Left lobe of liver (tissue), 2 donors: ENCODE measurements around the gene OPALIN. TPM values are rescaled to one million over a fixed set of nuclear protein-coding genes. Genes with fewer than 3 reads are reported as not detected.

Source experiments
- ATAC-seq: fragments of 200-7000 bp; cut with Tn5 transposase; one replicate; pipeline ENCODE4 v1.9.1; 2020; ENCODE audit warnings: mild to moderate bottlenecking, moderate library complexity
- DNase-seq: peaks from one replicate; pipeline ENCODE4 v3.0.0-alpha.2; 2020; ENCODE audit warnings: low spot score
- total RNA-seq: library from RNA; stranded (reverse); gene quantifications from one replicate; pipeline ENCODE4 v1.2.1, GENCODE V29; 2021
- donor health status: DM: no; HTN: no; CAD: no; lungs with moderate emphysema.
- donor health status: DM: no; HTN: yes; CAD: no.

Gene OPALIN, protein sequence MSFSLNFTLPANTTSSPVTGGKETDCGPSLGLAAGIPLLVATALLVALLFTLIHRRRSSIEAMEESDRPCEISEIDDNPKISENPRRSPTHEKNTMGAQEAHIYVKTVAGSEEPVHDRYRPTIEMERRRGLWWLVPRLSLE
- total RNA-seq: not detected

DNA sequence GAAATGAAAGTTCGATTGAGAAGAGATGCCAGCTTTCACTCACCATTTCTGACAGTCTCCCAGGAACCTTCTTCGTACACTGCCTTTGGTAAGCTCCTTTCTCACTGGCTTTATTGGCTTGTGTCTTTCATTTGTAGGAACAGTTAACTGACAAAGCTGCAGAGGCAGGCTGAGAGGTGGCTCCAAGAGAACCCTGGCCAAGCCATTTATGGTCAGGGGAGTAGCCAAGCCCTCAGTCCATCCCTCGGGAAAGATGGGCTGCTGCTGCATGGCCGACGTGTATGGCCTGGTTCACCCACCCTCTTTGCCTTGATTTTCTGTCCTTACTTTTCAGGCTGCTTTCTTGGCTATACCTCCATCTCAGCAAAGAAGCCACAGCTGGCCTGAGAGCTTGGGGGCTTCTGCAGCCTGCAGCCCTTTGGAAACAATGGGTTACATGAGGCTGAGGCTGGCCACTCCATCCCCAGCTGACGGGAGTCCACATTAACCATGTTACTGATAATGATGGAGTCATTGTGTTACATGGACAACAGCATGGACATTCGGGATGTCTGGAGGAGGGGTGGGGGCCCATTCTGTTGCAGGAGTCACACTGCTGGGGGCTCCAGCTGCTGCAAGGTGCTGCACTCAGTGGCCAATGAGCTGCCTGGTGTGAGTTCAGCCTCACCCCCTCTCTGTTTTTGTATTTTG lies at the start of gene OPALIN:
TSS of gene OPALIN (minus strand) at position 152 of the 690 bp plus-strand sequence. CDS start at position 46, 106 bp downstream.
- ATAC-seq (no peak), DNase-seq (peak; percentile 27)

DNA sequence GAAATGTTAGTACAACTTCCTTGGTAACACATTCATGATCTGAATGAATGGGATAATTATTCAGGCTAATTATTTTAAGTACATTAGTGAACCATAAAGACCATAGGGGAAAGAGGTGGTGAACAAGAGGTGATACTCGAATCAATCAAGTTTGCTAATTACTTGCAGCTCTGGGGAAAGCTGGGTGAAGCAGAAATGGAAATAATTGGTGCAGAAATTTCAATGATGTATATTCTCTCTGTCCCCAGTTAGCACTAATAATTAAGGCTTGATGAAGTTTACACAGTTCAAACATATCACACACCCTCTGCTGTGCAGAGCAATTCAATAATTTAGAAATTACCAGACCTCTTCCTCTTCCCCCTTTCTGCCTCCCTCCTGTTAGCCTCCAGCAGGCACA lies 49.4 kb upstream of the OPALIN start:
- DNase-seq: no peak
- no peak for ATAC-seq

DNA sequence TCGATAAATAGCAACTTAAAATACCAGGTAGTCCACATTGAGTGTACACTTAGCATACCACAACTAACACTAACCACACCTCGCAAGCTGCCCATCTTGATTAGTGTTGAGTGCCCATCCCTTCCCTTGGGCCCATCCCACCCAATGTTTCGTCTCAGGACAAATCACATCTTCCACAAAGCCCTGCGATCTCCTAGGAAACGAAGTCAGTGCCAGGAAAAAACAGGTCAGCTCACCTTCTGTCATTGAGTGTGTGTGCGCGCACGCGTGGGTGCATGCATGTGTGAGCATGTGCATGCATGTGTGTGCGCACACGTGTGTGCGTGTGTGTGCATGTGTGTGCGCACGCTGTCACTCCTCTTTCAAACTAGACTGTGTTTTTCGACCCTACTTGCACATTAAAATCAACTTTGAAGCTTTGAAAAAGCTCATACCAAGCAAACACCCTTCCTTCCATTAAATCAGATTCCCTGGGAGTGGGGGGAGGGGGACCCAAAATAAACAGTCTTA lies 48.8 kb upstream of the OPALIN start:
- ATAC-seq: no peak
- peak; percentile 19 for DNase-seq

DNA sequence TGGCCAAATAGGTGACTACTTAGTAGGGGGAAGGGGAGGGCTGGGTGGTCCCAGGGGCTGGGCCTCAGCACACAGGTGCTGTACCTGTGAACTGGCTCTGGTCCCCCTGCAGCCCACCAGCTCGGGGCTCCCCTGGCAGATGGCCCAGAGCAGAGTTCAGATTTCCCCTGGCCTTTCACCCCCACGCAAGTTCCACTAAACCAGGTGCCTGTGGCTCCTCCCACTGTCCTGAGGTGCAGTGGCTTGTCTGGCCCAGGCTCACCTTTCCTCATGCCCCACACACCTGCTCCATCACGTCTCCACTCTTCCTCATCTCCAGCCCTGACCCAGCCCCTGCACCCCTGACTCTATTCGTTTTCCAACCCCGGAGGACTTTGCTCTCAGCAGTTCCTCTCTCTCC lies 47.3 kb upstream of the OPALIN start:
- DNase-seq (peak; percentile 33), ATAC-seq (no peak)

DNA sequence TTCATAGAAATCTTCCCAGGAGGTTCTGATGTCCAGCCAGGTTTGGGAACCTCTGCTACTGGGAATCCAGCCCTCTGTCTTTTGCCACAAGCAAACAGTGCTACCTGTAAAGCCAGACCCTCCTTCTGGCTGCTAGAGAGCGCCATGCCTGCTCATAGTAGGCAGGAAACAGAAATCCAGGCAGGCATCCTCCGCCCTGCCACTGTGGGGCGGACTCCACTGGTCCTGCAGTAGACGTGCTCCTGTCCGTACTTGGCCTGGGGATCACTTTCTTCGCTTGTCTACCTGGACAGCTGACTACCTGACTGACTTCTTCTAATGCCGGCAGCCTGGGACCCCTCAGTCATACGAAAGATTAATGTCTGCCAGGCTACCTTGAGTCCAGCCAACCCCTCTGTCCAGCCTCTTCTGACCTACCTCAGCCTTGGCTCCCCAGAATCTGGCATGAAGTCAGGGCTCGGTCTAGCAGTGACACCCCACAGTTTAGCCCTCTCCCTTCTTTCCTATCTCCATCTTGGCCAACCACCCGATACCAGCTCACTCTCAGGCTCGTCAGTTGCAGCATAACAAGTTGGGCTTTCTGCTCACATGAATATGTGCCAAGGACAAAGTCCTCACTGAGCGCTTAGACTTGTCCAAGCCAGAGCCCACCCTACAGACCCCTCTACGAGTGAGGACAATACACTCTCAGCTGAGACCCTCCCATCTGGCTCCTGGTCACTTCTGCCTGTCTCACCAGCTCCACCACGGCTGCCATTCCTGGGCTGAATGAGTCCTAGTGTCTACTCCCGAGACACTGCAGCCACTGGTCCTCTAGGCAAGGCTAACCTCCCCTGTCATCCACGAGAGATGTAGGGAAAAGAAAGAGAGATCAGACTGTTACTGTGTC lies 43.9 kb upstream of the OPALIN start:
- ATAC-seq (no peak), DNase-seq (peak; percentile 33)

DNA sequence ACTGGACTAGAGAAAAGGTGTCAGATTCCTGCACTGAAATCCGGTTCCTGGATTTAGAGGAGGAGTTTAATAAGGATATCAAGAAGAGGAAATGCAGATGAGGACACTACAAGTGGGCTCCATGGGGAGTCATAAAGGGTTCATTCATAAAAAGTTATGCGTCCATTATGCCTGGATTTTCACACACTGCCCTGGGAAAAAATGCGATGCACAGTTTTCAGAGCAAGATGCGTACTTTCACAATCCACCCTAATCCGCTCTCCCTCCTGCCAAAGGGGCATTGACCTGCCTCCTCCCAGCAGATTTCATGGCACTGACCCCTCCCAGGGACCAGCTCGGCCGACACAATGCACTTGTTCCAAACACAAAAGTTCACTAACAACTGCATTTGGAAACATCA lies 42.2 kb upstream of the OPALIN start:
- ATAC-seq (peak; percentile 93), DNase-seq (peak; percentile 69)

DNA sequence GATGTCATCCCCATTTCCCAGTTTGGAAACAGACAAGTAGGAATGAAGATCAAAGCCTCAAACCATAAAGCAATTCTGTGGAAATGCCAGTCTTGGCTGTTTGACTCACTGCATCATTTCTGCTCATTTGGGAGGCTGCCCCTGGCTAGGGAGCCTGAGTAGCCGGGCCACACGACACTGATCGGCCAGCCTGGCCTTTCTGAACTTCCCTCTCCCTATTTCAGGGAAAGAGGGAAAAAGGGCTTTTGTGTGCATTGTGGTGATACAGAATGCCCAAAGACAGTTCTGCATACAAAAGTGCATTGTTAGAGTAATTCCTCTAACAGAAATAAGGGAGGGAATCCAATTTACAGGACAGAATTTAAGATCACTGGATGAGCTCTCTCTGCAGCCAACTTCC lies 41.7 kb upstream of the OPALIN start:
- DNase-seq (no peak), ATAC-seq (no peak)

DNA sequence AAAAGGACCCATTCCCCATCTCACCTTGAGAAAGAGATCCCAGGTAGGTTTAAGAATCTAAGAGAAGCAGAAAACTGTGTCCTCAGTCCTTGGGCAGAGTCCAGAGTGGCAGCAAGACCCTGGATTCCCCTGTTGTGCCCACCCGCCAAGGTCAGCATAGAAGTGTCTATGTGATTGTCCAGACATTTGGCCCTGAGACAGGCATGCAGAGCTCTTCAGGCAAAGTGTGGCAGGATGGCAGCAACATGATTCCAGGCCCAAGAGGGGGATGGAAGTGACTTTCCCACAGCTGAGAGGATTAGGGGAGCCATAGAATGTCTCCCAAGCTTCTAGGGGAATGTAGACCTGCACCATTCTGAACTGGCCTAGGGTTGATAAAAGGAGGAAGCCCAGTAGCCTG lies 39.1 kb upstream of the OPALIN start:
- DNase-seq (no peak), ATAC-seq (no peak)

DNA sequence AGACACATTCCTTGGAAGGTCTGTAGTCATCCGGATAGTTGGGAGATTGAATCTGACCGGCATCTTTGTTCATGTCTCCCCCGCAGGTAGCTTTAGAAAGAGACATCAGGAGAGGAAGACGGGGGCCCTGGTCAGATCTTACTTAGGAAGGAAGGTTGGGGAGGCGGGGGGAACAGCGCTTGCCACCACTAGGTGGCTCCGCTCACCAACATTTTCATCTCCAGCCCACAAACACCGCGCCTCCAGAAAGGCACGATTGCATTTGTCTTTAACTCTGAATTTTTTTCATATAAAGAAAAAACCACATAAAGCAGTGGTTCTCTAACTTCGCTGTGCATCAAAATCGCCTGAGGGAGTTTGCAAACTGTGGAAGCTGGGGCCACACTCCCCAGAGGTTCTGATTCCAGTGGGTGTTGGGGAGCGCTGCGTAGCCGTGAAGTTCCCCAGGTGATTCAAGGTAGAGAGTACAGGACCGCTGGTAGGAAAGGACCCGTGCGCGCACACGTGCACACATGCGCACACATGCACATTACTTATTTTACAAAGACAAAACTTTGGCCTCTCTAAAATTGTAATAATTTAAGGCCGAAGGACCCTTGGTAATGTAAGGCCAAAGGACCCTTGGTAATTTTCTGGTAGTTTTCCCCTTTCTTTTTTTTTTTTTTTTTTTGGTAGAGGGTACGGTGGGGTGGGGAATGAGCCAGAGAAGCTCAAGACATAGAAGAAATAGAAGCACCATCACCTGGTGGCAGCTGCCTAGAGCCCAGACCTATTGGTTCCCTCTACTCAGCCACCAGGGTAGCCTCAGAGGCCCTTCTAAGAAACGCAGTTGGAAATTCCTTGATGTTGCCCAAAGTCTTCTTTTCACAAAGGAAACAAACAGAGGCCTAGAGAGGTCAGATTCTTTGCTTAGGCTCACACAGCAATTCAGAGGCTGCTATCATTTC lies 37.4 kb upstream of the OPALIN start:
- peak; percentile 60 for DNase-seq
- ATAC-seq: peak; percentile 96

DNA sequence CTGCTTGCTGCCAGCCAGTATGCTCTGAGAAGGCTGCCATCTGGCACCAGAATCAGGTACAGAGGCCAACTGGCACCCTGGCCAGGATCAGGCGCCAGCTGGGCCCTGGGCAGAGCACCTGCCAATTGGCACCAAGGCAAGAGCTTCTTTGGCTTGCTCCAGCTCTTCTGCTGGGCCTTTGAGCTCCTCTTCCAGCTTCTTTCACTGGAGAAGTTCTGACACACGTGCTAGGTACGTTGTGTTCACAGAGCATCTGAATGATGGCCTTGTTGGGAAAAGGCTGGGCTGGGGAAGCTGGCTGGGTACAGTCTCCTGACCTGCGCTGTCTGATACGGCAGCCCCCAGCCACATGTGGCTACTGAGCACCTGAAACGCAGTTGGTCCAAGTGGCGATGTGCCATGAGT lies 31.7 kb upstream of the OPALIN start:
- ATAC-seq: peak; percentile 97
- peak; percentile 98 for DNase-seq

DNA sequence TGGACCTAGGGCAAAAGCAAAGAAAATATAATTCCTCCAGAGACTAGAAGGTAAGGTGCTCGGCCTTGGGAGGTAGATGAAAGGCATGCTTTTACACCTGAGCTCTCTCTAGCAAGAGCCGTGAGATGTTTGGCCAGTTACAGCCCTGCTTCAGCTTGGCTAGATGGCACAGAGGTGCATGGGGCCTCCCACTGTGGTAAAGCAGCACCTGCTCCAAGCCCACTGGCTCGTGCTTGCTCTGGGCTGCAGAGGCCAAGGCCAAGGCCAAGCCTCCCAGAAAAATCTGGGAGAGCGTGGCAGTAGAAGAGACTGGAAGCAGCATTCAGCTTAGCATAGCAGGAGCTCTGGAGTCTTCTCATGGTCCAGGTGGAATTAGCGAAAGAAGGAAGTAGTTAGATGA lies 31.0 kb upstream of the OPALIN start:
- ATAC-seq (peak; percentile 3), DNase-seq (no peak)

DNA sequence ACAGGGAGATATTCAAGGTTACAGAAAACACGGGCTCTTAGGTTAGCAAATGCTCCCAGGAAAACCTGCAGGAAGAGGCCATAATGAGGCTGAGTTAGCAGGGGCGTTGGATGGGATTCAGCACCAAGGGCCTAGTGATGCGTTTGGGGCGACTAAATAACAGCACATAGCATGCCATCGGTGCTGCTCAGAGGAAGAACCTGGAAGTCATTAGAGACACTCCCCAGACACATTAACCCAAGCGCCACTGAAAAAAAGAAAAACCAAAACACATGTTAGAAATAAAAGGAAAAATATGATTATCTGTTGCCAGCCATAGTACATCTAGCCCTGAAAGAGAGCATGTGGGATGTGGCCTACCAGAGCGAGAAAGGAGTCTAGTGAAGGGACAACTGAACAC lies 28.8 kb upstream of the OPALIN start:
- DNase-seq (no peak), ATAC-seq (no peak)

DNA sequence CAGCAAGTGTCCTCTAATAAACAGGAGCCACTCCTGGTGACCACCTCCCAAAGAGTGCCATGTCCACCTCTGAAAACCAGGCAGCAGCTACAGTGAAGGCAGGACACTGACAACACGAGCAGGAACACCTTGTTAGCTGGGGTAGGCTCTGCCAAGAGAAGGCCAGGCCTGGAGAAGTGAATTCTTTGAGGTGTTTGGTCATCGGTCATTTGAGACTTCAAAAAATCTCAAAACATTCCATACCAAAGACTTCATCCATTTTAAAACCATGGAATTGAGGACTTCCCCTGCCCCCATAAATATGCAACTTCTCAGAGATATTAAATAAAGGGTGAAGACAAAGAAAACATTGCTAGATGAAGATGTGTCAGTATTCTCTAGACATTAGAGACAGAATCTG lies 28.4 kb upstream of the OPALIN start:
- DNase-seq (no peak), ATAC-seq (no peak)

DNA sequence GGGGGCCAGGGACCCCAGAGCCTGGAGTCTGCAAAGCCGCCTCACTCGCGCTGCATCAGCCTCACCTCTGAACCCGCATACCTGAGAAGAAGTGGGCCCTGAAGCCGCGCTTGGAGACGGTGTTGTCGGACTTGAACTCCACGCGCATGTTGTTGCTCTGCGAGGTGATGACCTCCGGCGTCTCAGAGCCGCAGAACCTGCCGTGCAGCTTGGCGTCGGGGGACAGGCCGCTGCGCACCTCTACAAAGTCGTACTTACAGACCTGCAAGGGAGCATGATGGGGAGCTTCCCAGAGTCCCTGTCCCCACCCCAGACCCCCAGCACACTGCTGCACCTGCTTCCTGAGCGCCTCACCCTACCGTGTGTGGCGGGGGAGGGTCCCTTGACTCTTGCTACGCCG lies 25.7 kb upstream of the OPALIN start:
- ATAC-seq (no peak), DNase-seq (no peak)

DNA sequence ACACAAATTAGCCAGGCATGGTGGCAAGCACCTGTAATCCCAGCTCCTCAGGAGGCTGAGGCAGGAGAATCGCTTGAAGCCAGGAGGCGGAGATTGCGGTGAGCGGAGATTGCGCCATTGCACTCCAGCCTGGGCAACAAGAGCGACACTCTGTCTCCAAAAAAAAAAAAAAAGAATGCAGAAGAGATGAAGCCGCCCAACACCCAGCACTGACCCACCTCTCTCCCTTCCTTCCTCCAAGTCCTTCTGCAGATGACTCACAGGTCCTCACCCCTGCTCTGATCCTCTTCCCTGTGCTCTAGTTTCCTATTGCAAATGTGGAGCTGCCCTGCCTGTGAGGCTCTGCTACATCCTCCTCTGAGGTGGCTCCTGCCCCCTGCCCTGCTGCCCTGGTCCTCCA lies 22.0 kb upstream of the OPALIN start:
- peak; percentile 34 for ATAC-seq
- no peak for DNase-seq

DNA sequence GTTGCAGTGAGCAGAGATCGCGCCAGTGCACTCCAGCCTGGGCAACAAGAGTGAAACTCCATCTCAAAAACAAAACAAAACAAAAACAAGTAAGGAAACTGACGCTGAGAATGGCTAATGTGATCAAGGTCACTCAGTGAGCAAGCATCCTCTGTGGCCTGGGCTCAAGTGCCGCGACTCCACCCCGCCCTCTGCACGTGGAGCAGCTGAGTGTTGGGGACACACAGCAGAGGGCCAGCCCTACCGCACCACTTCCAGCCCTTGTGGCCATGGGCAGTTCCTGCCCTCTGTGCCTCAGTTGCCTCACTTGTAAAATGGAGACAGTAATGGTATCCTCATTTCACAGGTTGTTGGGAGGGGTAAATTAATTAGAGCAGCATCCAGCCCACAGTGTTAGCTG lies 21.0 kb upstream of the OPALIN start:
- DNase-seq (no peak), ATAC-seq (no peak)

DNA sequence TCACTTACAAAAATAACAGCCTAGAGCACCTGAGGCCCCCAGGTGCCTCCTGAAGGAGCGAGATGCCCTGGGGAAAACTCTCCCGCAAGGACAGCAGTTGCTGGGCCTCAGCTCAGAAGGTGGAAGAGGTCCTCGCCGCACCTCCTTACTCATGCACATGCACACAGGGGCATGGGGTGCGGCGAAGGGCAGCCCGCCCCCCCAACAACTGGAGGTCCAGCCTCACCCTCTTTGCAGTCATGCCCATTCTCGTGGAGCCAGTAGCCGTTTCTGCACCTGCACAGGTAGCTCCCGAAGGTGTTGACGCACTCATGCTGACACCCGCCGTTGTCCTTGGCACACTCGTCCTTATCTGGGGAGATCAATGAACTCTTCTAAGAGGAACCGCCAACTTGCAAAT lies 19.9 kb upstream of the OPALIN start:
- DNase-seq (no peak), ATAC-seq (no peak)

DNA sequence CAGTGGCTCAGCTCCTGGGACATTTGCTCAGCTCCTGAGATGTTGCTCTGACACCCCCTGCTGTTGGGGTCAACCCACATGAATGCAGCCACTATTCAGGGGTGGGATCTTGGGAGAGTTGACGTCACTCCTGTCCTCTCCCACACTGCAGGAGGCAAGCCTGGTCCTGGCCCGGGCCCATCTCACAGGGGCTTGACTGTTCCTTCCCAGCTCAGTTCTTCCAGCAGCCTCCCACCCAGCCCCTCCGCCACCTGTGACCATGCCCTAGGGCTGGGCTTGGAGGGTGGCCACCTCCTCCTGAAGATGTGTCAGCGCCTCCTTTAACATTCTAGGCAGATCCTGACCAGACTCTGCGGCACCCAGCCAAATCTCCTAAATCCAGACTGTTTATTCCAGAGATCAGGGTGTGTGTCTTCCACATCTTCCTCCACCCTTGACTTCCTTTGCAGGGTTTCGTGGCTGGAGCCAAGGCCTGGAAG lies 19.1 kb upstream of the OPALIN start:
- ATAC-seq: no peak
- DNase-seq: no peak

DNA sequence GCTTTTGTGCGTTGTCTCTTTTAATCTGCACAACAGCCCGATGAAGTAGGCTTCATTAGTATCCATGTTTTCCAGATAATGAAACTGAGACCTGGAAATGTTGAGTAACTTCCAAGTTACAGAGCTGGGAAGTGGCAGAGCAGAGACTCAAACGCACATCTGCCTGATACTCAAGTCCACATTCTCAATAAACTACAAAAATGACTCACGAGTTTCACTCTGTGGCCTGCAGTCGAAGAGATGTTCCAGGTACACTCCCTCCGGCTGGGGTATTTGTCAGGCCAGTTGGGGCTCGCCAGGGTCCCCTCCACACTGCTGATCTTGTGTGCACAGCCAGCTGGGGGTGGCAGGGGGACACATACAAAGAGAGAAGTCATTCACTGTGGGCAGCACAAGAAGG lies 17.7 kb upstream of the OPALIN start:
- ATAC-seq: no peak

DNA sequence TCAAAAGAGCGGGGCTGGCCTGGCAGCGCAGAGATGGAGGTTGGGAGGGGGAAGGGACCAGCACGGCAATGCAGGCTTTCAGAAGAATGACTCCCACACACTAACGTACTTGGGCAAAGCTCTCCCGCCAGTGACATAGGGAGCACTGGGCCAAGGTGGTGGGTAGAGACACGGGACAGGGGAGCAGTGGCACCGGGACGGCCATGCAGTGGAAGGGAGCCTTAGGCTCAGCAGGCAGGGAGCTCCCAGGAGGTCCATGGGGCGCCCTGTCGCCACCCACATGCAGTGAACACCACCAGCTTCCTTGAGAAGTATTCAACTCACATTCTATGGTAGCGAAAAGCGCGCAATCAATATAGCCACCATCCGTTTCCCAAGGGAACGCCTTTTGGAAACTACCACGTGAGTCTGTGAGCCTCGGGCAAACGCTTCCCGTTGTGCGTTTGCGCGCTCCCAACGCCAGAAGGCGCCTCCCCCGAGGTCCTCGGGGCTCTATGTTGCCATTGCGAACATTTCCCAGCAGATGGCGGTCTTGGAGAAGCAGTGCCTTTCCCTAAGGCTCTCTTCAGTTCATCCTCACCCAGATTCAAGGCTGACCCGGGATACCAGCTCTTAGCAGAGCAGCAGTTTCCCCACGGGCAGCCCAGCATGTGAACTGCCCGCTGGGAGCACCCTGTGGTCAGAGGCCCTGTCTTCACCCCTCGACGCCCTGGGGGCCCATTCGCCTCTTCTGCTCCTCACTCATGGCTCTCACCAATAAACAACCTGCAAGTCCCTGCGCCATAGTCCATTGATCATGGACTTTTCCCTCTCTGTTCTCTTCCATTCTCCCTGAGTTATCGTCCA lies 16.4 kb upstream of the OPALIN start:
- DNase-seq: peak; percentile 89
- peak; percentile 97 for ATAC-seq

More for the DNA sequence above, 17.7 kb upstream of the OPALIN start:
- no peak for DNase-seq
